BE2C (cell line): ENCODE data around the gene PANX3.

Experiments used
- DNase-seq: peaks from one replicate; pipeline ENCODE4 v3.0.0-alpha.2; 2020
- H3K27me3 ChIP-seq: fragments of 250-450 bp; sonication (Bioruptor Pico); 2 replicates; pipeline ENCODE4 v1.5.1; 2020; ENCODE audit warnings: mild to moderate bottlenecking
- H3K36me3 ChIP-seq: fragments of 250-450 bp; sonication (Bioruptor Pico); 2 replicates; pipeline ENCODE4 v1.5.1; 2020; ENCODE audit warnings: mild to moderate bottlenecking
- H3K4me1 ChIP-seq: fragments of 250-450 bp; sonication (Bioruptor Pico); 2 replicates; pipeline ENCODE4 v1.5.1; 2020
- H3K4me3 ChIP-seq: 2 replicates; pipeline ENCODE4 v1.5.1; 2011; ENCODE audit warnings: low read depth, low read length
- H3K9me3 ChIP-seq: fragments of 250-450 bp; sonication (Bioruptor Pico); 2 replicates; pipeline ENCODE4 v1.5.1; 2020
- CTCF ChIP-seq: IDR thresholded peaks from 2 replicates; pipeline ENCODE4 v1.5.1; 2012; ENCODE audit warnings: mild to moderate bottlenecking, low read depth, low read length

The PANX3 gene

GRCh38 chr11:124633355-124633754, 22.1 kb downstream of the PANX3 start:
- DNase-seq, result no peak
- TF ChIP-seq CTCF, result peak; percentile 47
- no peaks in the 10 kb centered on the region for H3K27me3 ChIP-seq
- no peaks in the 10 kb centered on the region for H3K9me3 ChIP-seq
- no peaks in the 10 kb centered on the region for H3K4me1 ChIP-seq
- peaks cover 38% of the 10 kb centered on the region for H3K36me3 ChIP-seq
- H3K4me3 ChIP-seq, result no peak overlapping the region

- Histone ChIP-seq H3K9me3 (no peaks in the 10 kb centered on the region), H3K36me3 (peaks cover 25% of the 10 kb centered on the region), H3K4me1 (no peaks in the 10 kb centered on the region), H3K4me3 (no peak overlapping the region), H3K27me3 (no peaks in the 10 kb centered on the region)
- no peak for DNase-seq
- no peak for TF ChIP-seq CTCF
Observed at GRCh38 chr11:124635932-124636331, 24.7 kb downstream of the PANX3 start.

- Histone ChIP-seq H3K27me3 (no peaks in the 10 kb centered on the region), H3K4me1 (no peaks in the 10 kb centered on the region), H3K9me3 (no peaks in the 10 kb centered on the region), H3K36me3 (peaks cover 3% of the 10 kb centered on the region; the same call in 1 of the 2 replicates), H3K4me3 (no peak overlapping the region)
- DNase-seq, result no peak
- no peak for TF ChIP-seq CTCF
Observed at GRCh38 chr11:124638500-124638899, 27.3 kb downstream of the PANX3 start.

GRCh38 chr11:124639186-124639585, 28.0 kb downstream of the PANX3 start:
- Histone ChIP-seq H3K9me3 (no peaks in the 10 kb centered on the region), H3K27me3 (no peaks in the 10 kb centered on the region), H3K4me3 (no peak overlapping the region), H3K4me1 (no peaks in the 10 kb centered on the region), H3K36me3 (peaks cover 3% of the 10 kb centered on the region; the same call in 1 of the 2 replicates)
- DNase-seq, result no peak
- no peak for TF ChIP-seq CTCF

- peak; percentile 19 for DNase-seq
Observed at GRCh38 chr11:124640666-124641065, 29.4 kb downstream of the PANX3 start.

GRCh38 chr11:124642628-124643027, 31.4 kb downstream of the PANX3 start:
- Histone ChIP-seq H3K27me3 (no peaks in the 10 kb centered on the region), H3K9me3 (no peaks in the 10 kb centered on the region), H3K4me1 (no peaks in the 10 kb centered on the region), H3K4me3 (no peak overlapping the region), H3K36me3 (no peaks in the 10 kb centered on the region)
- no peak for DNase-seq
- TF ChIP-seq CTCF, result no peak

More at GRCh38 chr11:124640666-124641065, 29.4 kb downstream of the PANX3 start:
- peak; percentile 24; the same call in 1 of the 2 replicates for TF ChIP-seq CTCF
- peaks cover 3% of the 10 kb centered on the region; the same call in 1 of the 2 replicates for H3K36me3 ChIP-seq
- H3K4me1 ChIP-seq, result no peaks in the 10 kb centered on the region
- H3K27me3 ChIP-seq, result no peaks in the 10 kb centered on the region
- no peak overlapping the region for H3K4me3 ChIP-seq
- H3K9me3 ChIP-seq, result no peaks in the 10 kb centered on the region
